T1000 (cell line): Measurements from ENCODE around the gene KCNMA1.
A peak's percentile ranks its signal among the peaks of the same experiment; 100 is the strongest.

Experiments
- DNase-seq: peaks from one replicate; lab custom pipeline; 2025; ENCODE audit warnings: mixed read lengths; lab: John Stamatoyannopoulos, UW

The KCNMA1 gene

DNA sequence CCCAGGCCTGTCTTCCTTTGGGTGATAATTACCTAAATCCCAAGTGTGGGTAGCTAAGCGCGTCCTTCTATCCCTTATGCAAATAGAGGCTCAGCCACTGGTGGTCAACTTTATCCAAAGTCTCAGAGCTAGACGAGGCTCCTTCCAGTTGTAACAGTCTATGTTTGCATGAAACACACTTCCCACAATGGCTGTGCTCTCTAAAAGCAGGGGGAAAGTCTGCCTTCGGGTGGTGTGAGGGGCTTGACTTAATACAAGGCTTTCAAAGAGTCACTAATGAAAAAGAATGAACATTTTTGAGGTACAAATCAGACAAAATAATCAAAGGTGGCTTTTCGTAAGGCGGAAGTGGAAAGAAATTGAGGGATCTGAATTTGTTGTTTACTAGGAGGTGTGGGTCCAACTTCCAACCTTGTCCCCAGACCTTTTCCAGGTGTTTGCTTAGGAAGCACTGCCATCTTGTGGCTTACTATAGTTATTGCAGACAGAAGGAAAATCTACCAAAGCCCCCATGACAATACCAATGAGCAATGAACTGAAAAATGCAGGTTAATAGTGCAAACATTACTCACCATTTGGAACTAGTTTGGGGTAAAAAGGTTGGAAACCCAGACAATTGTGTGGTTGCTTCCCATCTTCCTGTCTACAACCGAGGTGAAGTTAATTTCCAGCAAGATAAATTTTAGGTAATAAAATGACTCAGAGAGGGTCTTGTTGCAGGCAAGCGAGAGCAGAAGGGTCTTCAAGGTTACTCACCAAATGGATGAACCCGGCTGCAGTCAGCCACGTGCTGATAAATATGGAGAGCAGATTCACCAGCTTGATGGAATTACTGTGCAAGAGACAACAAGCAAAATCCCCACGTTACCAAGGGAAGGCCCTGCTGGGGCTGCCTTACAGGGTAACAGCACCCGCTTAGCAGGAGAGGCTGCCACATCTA lies 525.7 kb downstream of the KCNMA1 start:
- peak; percentile 24 for DNase-seq

DNA sequence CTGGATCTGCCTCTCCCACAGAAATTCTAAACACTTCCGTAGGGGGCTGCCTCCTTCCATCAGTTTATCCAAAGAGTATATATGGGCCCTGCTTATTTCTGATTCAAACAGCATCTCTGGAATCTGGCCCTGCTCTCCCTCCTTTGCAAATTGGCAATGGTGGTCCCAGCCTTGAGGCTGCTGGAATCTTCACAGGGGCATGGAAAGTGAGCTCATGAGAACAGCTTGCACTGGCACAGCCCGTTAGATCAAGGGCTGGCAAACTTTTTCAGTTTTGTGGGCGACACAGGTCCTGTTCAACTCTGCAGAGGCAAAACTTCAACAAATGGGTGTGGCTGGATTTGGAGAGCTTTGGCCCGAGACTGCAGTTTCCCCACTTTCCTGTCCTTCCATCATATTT lies 526.9 kb downstream of the KCNMA1 start:
- no peak for DNase-seq

DNA sequence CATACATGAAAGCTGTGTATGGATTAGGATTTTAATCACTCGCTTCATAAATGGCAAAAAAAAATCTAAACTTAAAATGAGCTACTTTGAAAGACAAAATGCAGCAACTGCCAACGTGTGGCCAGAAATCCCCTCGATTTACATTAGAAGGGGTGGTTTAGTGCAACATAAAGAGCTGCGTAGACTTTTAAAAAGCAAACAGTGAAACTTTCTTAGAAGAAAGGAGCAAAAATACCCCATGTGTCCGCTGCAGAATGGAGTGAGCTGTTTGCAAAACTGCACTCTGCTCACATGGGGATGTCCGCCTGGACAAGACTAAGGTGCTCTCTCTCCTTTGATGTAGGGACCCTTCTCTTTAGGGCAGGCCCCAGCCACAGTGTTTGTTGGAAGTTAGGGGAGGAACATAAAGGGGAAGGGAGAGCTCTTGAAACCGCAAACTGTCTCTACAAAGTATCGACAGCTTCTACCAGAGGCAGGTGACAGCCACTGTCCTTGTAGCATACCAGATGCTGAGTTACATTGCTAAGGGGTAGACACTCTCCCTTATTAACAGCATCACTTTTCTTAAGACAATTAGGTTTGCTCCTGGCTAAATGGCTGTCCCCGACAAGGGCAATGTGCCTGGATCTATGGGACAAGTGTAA lies 528.1 kb downstream of the KCNMA1 start:
- no peak for DNase-seq

DNA sequence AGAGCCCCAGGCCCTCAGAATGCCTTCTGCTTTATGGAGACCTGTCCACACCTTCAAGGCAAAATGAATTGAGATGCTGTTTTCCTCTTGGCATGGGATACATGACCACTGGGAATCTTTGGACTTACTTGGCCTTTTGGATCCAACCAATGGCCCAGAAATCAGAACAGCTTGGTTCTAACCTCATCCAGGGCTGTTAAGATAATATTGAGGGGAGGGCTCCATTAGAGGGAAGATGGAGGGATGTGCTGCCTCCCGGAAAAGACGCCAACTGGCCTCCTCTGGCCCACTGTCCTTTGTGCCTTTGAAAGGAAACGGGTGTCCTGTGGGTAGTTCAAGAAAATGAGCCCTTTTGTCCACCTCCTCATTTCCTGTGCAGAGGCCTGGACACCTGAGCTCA lies 530.9 kb downstream of the KCNMA1 start:
- DNase-seq = no peak

DNA sequence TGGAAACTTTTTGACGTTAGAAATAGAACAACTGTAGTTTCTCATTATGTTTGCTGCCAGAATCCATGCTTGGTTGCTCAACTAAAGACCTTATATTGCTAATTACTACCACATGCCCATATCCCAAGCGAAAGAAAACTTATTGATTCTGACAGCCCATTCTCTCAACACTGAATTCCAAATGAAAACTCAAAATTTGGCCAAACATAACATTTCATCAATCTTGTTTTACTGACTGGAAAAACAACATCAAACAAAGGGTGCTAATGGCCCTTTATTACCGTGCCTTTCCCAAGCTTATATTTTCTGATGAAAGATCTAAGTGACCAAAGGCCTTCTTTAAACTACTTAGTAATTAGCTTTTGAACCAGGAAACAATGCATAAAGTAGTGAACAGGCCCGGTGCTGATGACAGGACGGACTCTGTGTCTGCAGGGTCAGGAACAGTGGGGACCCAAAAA lies 531.8 kb downstream of the KCNMA1 start:
- DNase-seq = no peak

DNA sequence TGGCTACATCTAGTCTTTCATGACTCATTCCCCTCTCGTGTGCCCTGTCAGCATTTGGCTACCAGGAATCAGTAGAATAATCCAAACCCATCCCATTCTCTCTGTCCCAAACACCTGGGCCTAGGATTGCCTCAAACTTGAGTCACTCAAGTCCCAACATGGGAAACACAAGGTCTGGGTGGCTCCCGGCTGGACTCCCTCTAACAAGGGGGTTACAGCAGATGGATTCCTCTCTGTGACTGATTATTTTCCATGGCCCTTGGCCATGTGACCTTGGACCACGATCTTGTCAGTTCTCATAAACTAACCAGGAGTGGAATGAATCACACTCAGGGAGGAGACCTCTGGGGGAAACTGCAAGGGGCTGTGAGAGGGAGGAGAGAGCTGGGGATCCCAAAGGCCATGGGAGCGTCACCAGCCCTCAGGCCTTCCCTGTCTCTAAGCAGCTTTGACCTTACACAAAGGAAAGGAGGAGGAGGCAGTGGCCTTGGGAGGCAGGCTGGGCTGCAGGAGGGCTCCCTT lies 533.1 kb downstream of the KCNMA1 start:
- peak; percentile 92 for DNase-seq

GRCh38 chr10:77103213-77103612 lies 534.4 kb downstream of the KCNMA1 start:
- no peak for DNase-seq

GRCh38 chr10:77101341-77101740 lies 536.3 kb downstream of the KCNMA1 start:
- DNase-seq = no peak

DNA sequence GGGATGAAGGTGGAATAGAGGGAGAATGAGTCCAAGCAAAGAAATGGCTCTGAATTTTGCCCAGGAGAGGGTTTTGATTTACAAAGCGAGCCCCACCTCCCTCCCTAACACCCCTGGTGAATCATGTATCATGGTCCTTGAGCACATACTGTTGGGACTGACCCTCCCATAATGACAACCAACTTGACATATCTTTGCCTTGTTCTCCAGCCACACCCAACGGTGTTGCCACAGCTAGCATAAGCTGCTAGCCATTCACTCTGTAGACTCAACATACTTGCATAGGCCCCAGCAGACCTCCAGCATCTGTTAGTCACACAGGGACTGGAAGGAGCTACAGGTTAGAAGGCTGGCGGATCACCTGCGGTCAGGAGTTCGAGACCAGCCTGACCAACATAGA lies 538.5 kb downstream of the KCNMA1 start:
- no peak for DNase-seq

DNA sequence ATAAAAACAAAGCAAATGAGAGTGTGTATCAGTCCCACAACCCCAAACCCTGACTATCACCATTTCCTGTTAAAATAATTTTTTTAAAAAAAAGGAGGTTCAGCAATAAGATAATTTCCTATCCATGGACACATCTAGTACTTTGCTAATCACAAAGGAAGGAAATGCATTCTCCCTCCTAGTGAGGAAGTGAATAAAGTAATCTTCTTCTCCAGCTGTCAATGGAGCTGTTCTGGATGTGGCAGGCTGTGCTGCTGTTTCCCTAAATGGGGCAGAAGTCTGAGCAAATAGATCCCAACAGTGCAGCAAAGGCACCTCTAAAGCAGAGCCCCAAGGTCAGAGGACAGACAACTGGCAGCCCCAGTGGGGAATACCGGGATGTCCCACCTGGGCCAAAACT lies 540.0 kb downstream of the KCNMA1 start:
- no peak for DNase-seq

GRCh38 chr10:77093126-77093525 lies 544.5 kb downstream of the KCNMA1 start:
- no peak for DNase-seq

GRCh38 chr10:77091597-77092165 lies 545.9 kb downstream of the KCNMA1 start:
- no peak for DNase-seq

DNA sequence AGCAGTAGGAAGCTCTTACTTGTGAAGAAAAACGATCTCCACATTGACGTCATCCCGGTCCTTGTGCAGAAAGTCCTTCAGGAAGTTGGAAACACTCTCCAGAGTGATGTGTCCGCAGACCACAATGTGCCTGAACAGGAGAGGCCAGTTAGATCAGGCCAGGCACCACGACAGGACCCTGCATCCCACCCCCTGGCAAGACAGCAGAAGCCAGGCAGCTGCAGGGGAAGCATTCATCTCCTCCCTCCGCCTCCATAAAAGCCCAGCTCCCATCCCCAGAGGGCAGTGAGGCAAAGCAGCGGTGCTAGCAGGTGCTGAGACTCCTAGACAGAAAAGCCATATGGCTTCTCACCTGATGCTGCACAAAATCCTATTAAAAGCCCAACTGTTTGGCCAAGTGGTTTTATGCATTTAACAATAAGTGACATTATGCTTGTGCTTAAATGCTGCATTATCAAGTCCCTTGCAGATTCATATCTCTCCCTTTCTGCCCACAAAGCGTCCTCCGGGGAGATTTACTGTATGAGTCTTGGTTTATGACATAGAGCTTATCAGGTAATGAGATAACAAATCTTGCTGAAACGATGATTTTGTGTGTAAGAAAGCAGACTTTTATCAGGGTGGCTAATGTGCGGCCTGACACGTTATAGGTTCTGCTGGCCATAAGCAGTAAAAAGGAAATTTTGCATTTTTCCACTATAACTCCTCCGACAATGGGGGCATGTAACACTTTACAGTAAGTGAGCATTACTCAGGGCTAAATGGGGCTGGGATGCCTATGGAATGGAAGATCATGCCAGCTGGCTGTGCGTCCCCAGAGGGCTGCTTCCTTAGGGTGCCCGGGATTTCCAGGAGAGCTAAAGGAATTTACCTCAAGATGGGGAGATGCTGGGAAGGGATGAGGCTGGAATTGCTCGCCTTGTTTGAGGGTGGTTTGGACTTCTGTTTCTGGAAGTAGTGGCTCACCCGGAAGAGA lies 546.9 kb downstream of the KCNMA1 start:
- DNase-seq = no peak

GRCh38 chr10:77087366-77087765 lies 550.2 kb downstream of the KCNMA1 start:
- DNase-seq = no peak

DNA sequence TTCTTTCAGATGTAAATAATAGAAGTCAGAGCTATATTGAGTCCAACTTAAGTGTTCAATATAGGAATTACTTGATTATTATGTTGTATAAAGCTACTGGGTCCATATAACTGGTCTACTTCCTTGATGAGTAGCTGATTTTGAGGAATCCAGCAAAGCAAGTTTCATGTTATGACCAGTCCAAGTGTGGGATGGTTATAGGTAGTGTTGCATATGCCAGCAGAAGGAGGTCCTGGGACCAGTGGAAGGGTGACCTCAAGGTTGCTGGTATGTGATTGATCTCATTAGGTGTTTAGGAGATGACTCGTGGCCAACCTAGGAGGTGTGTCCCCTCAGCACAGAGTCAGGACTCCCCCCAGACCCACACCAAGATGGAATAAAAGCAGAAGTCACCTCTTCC lies 551.5 kb downstream of the KCNMA1 start:
- DNase-seq = no peak

DNA sequence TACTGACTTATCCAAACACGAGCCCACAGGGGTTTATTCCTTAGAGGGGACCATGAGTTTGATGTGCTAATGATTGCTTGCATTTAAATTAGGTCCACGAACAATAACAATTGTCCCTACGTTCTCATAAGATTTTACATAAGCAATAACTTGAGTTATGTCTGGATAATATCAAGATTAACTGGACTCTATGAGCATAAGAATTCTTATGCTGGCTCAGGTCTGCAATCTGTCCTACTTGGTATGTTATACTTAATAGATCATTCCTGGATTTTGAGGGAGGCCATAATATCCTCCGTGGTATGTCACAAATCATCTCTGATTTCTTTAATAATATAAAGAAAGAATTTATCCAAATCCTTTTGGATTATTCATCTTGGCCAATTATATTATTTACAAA lies 552.3 kb downstream of the KCNMA1 start:
- DNase-seq = no peak

- DNase-seq = no peak
These were observed 553.0 kb downstream of the KCNMA1 start for GRCh38 chr10:77084431-77085144.

DNA sequence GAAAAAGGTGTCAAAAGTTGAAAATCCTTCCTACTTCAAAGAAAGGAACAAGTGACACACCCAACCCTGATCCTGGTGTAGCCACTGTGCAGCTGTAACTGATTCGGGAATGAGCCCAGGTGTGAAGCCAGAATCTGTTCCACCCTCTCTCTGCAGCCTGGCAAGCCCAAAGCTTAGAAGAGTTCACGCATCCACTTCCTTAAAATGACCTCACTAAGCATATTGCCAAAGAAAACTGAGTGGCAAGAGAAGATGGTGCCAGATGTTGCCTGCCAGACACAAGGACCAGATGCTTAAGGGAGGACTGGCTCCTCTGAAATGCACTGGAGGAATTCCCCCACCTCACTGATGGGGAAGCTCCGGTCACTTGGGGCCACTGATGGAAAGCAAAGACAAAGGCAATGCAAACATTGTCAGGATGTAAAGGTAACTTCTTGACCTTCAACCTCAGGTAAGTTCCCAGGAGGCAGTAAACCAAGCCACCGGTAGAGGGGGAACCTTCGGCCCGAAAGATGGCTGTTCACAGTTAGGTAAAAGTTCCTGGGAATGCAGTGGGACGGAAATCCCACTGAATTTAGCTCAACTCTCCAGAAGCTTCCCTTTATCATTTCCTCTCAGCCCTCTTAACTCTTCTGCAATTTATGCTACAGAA lies 554.9 kb downstream of the KCNMA1 start:
- no peak for DNase-seq

DNA sequence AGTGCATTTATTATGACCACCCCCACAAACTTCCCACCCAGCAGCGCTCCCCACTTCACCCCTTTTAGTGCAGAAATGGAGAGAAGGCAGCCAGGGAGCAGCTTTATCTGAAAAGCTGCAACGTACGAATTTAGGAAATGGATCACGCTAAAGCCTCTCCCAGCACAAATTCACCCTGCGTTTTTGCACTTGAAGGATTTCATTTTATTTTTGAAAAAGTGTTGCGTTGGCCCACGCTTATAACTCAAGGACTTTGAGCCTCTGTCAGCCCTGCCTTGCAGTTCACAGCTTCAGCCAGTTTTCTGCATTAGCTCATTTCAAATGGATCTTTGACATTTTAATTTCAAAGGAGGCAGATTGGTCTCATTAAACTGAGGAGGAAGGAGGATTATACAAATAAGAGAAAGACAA lies 556.1 kb downstream of the KCNMA1 start:
- DNase-seq = no peak

DNA sequence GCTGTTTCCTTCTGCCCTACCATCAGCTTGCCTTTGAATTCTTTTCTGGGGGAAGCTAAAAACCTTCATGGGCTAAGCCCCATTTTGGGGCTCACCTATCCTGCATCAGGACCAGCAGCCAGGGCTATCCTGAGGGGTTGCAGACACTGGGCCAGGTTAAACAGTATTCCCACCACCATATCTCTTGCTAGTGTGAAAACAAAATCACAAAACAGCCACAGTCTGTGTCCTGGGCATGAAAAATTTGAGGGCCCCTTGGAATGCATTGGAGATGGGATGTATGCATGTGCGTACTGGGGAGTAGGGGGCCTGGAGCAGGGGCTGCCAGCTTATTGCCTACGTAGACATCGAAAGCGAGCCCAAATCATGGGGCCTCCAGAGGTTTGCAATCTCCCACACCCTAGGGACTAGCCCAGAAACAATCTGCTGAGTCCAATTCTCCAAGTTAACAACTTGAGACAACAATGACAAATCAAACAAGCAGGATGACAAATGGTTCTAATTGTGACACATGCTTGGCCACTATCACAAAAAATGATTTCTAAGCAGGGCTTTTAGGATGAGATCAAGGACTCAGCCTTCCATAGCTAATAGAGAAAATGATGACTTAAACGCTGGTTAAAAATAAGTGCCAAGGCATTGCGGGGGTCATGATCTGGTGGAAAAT lies 557.1 kb downstream of the KCNMA1 start:
- DNase-seq = no peak
